HepG2 (cell line): ENCODE results near the gene CUL4B. TPM values are rescaled to one million over a fixed set of nuclear protein-coding genes. Genes with fewer than 3 reads are reported as not detected.
A peak's percentile ranks its signal among the peaks of the same experiment; 100 is the strongest.

Source experiments
- ARID3A ChIP-seq: IDR thresholded peaks from 2 replicates; pipeline ENCODE4 v1.6.1; 2012; ENCODE audit warnings: low read depth, low read length, improper control_type of control experiment
- ATF3 ChIP-seq: sonication (generic); formaldehyde crosslinking; IDR thresholded peaks from 2 replicates; pipeline ENCODE4 v1.4.0; 2020; ENCODE audit warnings: missing genetic modification reagents
- GABPB1 ChIP-seq: IDR thresholded peaks from 2 replicates; pipeline ENCODE4 v1.6.1; 2016; ENCODE audit warnings: mild to moderate bottlenecking, missing genetic modification reagents, moderate library complexity, missing compliant biosample characterization
- GTF3A ChIP-seq: sonication (generic); formaldehyde crosslinking; conservative IDR thresholded peaks from 2 replicates; pipeline ENCODE4 v1.4.0; 2020; ENCODE audit warnings: mild to moderate bottlenecking, missing genetic modification reagents
- KDM2A ChIP-seq: sonication (generic); formaldehyde crosslinking; IDR thresholded peaks from 2 replicates; pipeline ENCODE4 v1.4.0; 2020; ENCODE audit warnings: low read depth, missing genetic modification reagents, borderline replicate concordance
- KDM6A ChIP-seq: IDR thresholded peaks from 2 replicates; pipeline ENCODE4 v1.6.1; 2016; ENCODE audit warnings: low read depth
- NFKBIZ ChIP-seq: IDR thresholded peaks from 2 replicates; pipeline ENCODE4 v1.6.1; 2018; ENCODE audit warnings: missing genetic modification reagents, missing compliant biosample characterization
- SNAI1 ChIP-seq: sonication (generic); formaldehyde crosslinking; IDR thresholded peaks from 2 replicates; pipeline ENCODE4 v1.5.0; 2020; ENCODE audit warnings: mild to moderate bottlenecking, missing genetic modification reagents, borderline replicate concordance
- TEAD2 ChIP-seq: sonication (generic); formaldehyde crosslinking; IDR thresholded peaks from 2 replicates; pipeline ENCODE4 v1.9.0; 2021; ENCODE audit warnings: missing genetic modification reagents
- TERF1 ChIP-seq: sonication (generic); formaldehyde crosslinking; IDR thresholded peaks from 2 replicates; pipeline ENCODE4 v1.8.0; 2022; ENCODE audit warnings: mild to moderate bottlenecking, missing genetic modification reagents, moderate library complexity
- ZFP1 ChIP-seq: IDR thresholded peaks from 2 replicates; pipeline ENCODE4 v1.6.1; 2016
- ZMAT3 ChIP-seq: sonication (generic); formaldehyde crosslinking; conservative IDR thresholded peaks from 2 replicates; pipeline ENCODE4 v1.7.0; 2021; ENCODE audit warnings: missing genetic modification reagents
- ZNF101 ChIP-seq: sonication (generic); formaldehyde crosslinking; IDR thresholded peaks from 2 replicates; pipeline ENCODE4 v1.4.0; 2020; ENCODE audit warnings: mild to moderate bottlenecking, low read depth, missing genetic modification reagents, borderline replicate concordance
- ZNF235 ChIP-seq: sonication (generic); formaldehyde crosslinking; IDR thresholded peaks from 2 replicates; pipeline ENCODE4 v1.8.1; 2023; ENCODE audit warnings: mild to moderate bottlenecking, missing genetic modification reagents, borderline replicate concordance
- ZNF430 ChIP-seq: sonication (generic); formaldehyde crosslinking; IDR thresholded peaks from 2 replicates; pipeline ENCODE4 v1.9.0; 2021; ENCODE audit warnings: mild to moderate bottlenecking, missing genetic modification reagents
- ZNF547 ChIP-seq: sonication (generic); formaldehyde crosslinking; IDR thresholded peaks from 2 replicates; pipeline ENCODE4 v1.5.1; 2020; ENCODE audit warnings: mild to moderate bottlenecking, missing genetic modification reagents
- ZNF878 ChIP-seq: sonication (generic); formaldehyde crosslinking; IDR thresholded peaks from 2 replicates; pipeline ENCODE4 v1.8.1; 2023; ENCODE audit warnings: mild to moderate bottlenecking, missing genetic modification reagents, moderate library complexity
- ZNF891 ChIP-seq: sonication (generic); formaldehyde crosslinking; IDR thresholded peaks from 2 replicates; pipeline ENCODE4 v1.5.0; 2020; ENCODE audit warnings: mild to moderate bottlenecking, missing genetic modification reagents
- polyA plus RNA-seq, 8 experiments: library from polyadenylated mRNA; depleted of rRNA in 3 of 8; stranded (reverse) in 7 of 8; unstranded in 1 of 8; fragments of >200 nt; fragmentation: Illumina TruSeq in 4 of 8; extraction: Trizol in 4 of 8; gene quantifications; 2 replicates each; pipeline versions ENCODE4 v1.2.1 to v1.2.3, GENCODE V29; 2011 to 2016; ENCODE audit warnings: low read depth in 4 of 8, missing spikeins in 1 of 8, mixed read lengths in 1 of 8; ENCODE audit not compliant: insufficient read depth in 1 of 8
- total RNA-seq, 5 experiments: library from RNA; depleted of rRNA; stranded (reverse); fragments of >200 nt; fragmentation: Illumina TruSeq; extraction: Trizol; gene quantifications; 2 replicates each; pipeline ENCODE4 v1.2.3, GENCODE V29; 2016; ENCODE audit warnings: low read depth in 1 of 5
- TF ChIP-seq, protein P1 (sequence below): sonication (generic); formaldehyde crosslinking; IDR thresholded peaks from 2 replicates; pipeline ENCODE4 v1.4.0; 2020; ENCODE audit warnings: missing genetic modification reagents
- TF ChIP-seq, protein P2 (sequence below): sonication (generic); formaldehyde crosslinking; IDR thresholded peaks from 2 replicates; pipeline ENCODE4 v1.5.1; 2020; ENCODE audit warnings: missing genetic modification reagents, mild to moderate bottlenecking, borderline replicate concordance

CUL4B gene
- total and polyA plus RNA-seq, 2 of the 13 experiments (the other 11 are each of a cell fraction or from before 2014, with no cell fraction given), result 21.6 to 28.5 TPM

GRCh38 chrX:120485638-120486520, 74.9 kb downstream of the CUL4B start (continued):
- peak; percentile 59 for TF ChIP-seq GABPB1 (CRISPR knock-in tag)
- TF ChIP-seq SNAI1 (CRISPR knock-in tag), result no peak
- TF ChIP-seq TEAD2 (CRISPR knock-in tag), result no peak
- TF ChIP-seq ZNF878 (CRISPR knock-in tag), result peak; percentile 45; the same call in 1 of the 2 replicates
- TF ChIP-seq ZMAT3 (CRISPR knock-in tag), result 0 out of 2 replicates have a peak, but pooled peaks have one; percentile 69
- 0 out of 2 replicates have a peak, but pooled peaks have one; percentile 37 for TF ChIP-seq ZNF891 (CRISPR knock-in tag)
- no peak for TF ChIP-seq TERF1 (CRISPR knock-in tag)
- no peak for TF ChIP-seq ZFP1 (CRISPR knock-in tag)
- no peak for TF ChIP-seq KDM6A
- TF ChIP-seq ZNF101, result no peak
- 0 out of 2 replicates have a peak, but pooled peaks have one; percentile 11 for TF ChIP-seq ARID3A
- TF ChIP-seq, protein P1, sequence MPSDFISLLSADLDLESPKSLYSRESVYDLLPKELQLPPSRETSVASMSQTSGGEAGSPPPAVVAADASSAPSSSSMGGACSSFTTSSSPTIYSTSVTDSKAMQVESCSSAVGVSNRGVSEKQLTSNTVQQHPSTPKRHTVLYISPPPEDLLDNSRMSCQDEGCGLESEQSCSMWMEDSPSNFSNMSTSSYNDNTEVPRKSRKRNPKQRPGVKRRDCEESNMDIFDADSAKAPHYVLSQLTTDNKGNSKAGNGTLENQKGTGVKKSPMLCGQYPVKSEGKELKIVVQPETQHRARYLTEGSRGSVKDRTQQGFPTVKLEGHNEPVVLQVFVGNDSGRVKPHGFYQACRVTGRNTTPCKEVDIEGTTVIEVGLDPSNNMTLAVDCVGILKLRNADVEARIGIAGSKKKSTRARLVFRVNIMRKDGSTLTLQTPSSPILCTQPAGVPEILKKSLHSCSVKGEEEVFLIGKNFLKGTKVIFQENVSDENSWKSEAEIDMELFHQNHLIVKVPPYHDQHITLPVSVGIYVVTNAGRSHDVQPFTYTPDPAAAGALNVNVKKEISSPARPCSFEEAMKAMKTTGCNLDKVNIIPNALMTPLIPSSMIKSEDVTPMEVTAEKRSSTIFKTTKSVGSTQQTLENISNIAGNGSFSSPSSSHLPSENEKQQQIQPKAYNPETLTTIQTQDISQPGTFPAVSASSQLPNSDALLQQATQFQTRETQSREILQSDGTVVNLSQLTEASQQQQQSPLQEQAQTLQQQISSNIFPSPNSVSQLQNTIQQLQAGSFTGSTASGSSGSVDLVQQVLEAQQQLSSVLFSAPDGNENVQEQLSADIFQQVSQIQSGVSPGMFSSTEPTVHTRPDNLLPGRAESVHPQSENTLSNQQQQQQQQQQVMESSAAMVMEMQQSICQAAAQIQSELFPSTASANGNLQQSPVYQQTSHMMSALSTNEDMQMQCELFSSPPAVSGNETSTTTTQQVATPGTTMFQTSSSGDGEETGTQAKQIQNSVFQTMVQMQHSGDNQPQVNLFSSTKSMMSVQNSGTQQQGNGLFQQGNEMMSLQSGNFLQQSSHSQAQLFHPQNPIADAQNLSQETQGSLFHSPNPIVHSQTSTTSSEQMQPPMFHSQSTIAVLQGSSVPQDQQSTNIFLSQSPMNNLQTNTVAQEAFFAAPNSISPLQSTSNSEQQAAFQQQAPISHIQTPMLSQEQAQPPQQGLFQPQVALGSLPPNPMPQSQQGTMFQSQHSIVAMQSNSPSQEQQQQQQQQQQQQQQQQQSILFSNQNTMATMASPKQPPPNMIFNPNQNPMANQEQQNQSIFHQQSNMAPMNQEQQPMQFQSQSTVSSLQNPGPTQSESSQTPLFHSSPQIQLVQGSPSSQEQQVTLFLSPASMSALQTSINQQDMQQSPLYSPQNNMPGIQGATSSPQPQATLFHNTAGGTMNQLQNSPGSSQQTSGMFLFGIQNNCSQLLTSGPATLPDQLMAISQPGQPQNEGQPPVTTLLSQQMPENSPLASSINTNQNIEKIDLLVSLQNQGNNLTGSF (CRISPR knock-in tag), result no peak
- no peak for TF ChIP-seq ZNF547
- no peak for TF ChIP-seq ATF3 (CRISPR knock-in tag)
- TF ChIP-seq NFKBIZ (CRISPR knock-in tag), result no peak
- no peak for TF ChIP-seq ZNF430 (CRISPR knock-in tag)
- no peak for TF ChIP-seq GTF3A (CRISPR knock-in tag)
- peak; percentile 33; the same call in 1 of the 2 replicates for TF ChIP-seq KDM2A (CRISPR knock-in tag)
- TF ChIP-seq, protein P2, sequence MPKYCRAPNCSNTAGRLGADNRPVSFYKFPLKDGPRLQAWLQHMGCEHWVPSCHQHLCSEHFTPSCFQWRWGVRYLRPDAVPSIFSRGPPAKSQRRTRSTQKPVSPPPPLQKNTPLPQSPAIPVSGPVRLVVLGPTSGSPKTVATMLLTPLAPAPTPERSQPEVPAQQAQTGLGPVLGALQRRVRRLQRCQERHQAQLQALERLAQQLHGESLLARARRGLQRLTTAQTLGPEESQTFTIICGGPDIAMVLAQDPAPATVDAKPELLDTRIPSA (CRISPR knock-in tag), result no peak
- no peak for TF ChIP-seq ZNF235 (CRISPR knock-in tag)
